GM08714 (cell line): ENCODE results near the gene GPATCH8.

Experiments used
- H3K4me3 ChIP-seq: fragments of 200-500 bp; sonication (Bioruptor generic); 2 replicates; pipeline ENCODE4 v1.5.1; 2014; ENCODE audit warnings: mild to moderate bottlenecking, low read length, inconsistent platforms
- ZNF274 ChIP-seq: IDR thresholded peaks from 2 replicates; pipeline ENCODE4 v1.6.1; 2012; ENCODE audit warnings: mild to moderate bottlenecking, low read depth, low read length

The GPATCH8 gene

GRCh38 chr17:44499722-44500121, 3.5 kb downstream of the GPATCH8 start:
- H3K4me3 ChIP-seq = peak overlapping the region; percentile 30; the same call in 1 of the 2 replicates
- TF ChIP-seq ZNF274 = no peak

DNA sequence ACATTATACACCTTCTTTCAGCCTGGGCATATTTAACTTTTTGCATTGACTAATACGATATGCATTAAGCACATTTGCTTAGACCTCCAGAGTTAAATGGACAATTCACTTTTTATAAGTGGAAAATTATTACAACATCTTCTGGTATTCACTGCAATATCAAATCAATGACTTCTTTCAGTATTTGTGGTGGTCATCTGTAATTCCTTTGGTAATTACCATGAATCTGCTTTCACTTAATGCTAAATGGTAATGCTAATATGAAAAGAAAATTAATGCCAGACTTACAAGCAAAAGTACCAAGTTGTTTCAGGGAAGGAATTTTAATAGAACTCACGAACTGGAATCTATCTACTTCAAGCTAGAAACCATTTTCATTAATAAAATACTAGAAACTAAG, 6.4 kb downstream of the GPATCH8 start:
- H3K4me3 ChIP-seq = no peak overlapping the region
- no peak for TF ChIP-seq ZNF274

DNA sequence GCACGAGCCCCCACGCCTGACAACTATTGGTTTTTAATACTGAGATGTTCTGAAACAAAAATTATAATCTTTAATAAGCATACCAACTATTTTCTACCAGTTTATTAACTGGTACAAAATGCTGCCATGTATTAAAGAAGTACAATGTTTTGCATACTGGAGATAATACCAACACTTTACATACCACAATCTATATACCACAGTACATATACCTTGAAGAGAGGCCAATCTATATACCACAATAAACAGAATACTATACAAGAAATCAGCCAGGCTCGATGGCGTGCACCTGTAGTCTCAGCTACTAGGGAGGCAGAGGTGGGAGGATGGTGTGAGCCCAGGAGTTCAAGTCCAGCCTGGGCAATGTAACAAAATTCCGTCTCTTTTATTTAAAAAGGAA, 9.9 kb downstream of the GPATCH8 start:
- H3K4me3 ChIP-seq = no peak overlapping the region
- no peak for TF ChIP-seq ZNF274

GRCh38 chr17:44492706-44493272, 10.4 kb downstream of the GPATCH8 start:
- TF ChIP-seq ZNF274 = no peak
- H3K4me3 ChIP-seq = no peak overlapping the region

DNA sequence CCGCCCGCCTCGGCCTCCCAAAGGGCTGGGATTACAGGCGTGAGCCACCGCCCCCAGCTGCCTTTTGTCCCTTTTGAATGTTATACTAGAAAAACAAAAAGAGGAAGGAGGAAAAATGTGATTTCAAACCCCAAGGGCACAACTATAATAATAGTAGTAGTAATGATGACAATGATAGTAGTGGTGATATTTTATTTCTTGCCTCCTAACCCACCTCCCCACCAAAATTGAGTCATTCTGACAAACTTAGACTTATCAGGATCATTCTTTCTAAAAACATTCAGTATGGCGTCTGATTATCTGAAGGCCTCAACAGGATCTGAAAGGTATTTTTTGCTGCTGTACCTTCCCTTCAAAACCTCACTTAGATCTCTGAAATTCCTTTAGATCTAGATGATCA, 13.6 kb downstream of the GPATCH8 start:
- no peak overlapping the region for H3K4me3 ChIP-seq
- no peak for TF ChIP-seq ZNF274

DNA sequence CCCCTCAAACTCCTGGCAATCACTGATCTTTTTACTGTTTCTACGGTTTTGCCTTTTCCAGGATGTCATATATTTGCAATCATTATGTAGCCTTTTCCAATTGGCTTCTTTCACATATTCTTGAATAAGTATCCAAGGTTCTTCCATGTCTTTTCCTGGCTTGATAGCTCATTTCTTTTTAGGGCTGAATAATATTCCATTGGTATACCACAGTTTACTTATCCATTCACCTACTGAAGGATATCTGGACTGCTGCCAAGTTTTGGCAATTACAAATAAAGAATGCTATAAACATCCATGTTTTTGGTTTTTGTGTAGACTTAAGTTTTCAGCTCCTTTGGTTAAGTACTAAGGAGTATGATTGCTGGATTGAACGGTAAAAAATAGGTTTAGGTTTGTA, 16.0 kb downstream of the GPATCH8 start:
- no peak overlapping the region for H3K4me3 ChIP-seq
- no peak for TF ChIP-seq ZNF274

- TF ChIP-seq ZNF274 = no peak
- H3K4me3 ChIP-seq = no peak overlapping the region
Observed at GRCh38 chr17:44473367-44473766, 29.8 kb downstream of the GPATCH8 start.

- no peak overlapping the region for H3K4me3 ChIP-seq
- no peak for TF ChIP-seq ZNF274
Observed at GRCh38 chr17:44469676-44470075, 33.5 kb downstream of the GPATCH8 start.

GRCh38 chr17:44467108-44467507, 36.1 kb downstream of the GPATCH8 start:
- no peak overlapping the region for H3K4me3 ChIP-seq
- no peak for TF ChIP-seq ZNF274

DNA sequence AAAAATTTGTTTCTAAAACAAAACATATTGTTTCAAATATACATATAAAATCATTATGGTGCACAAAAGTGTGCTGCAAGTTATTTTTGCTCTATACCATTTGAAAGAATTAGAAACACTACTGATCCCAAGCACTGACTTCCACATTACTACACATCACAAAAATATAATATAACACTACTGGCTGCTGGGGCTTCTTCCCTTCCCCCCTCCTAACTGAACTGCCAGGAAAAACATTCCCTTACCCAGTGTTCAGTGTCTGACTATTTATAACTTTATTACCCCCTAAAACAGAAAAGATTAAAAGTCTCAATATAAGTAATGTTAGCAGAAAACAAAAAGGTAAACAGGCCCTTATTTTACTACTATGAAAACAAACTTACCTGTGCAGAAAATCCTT, 36.9 kb downstream of the GPATCH8 start:
- TF ChIP-seq ZNF274 = no peak
- no peak overlapping the region for H3K4me3 ChIP-seq

- TF ChIP-seq ZNF274 = no peak
- no peak overlapping the region for H3K4me3 ChIP-seq
Observed at GRCh38 chr17:44465897-44466296, 37.3 kb downstream of the GPATCH8 start.

GRCh38 chr17:44465276-44465675, 37.9 kb downstream of the GPATCH8 start:
- no peak for TF ChIP-seq ZNF274
- H3K4me3 ChIP-seq = no peak overlapping the region

- TF ChIP-seq ZNF274 = no peak
- no peak overlapping the region for H3K4me3 ChIP-seq
Observed at GRCh38 chr17:44464037-44464436, 39.2 kb downstream of the GPATCH8 start.

- no peak overlapping the region for H3K4me3 ChIP-seq
- TF ChIP-seq ZNF274 = no peak
Observed at GRCh38 chr17:44451832-44452231, 51.4 kb downstream of the GPATCH8 start.

DNA sequence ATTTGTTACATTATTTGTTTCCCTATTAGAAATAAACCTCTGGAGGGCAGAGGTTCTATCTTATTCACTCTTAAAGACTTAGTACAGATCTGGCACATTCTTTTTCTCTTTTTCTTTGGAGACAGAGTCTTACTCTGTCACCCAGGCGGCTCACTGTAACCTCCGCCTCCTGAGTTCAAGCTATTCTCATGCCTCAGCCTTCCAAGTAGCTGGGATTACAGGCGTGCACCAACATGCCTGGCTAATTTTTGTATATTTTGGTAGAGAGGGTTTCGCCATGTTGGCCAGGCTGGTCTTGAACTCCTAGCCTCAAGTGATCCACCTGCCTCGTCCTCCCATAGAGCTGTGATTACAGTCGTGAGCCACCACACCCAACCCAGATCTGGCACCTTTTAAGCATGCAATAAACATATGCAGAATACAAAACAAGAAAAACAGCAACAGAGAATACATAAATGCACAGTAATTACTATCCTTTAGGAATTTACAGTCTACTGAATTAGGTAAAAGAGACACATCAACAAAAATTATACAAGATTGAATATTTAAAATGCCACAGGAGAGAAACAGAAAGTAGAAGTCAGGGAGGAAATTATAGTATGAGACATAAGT, 52.1 kb downstream of the GPATCH8 start:
- TF ChIP-seq ZNF274 = no peak
- H3K4me3 ChIP-seq = no peak overlapping the region

DNA sequence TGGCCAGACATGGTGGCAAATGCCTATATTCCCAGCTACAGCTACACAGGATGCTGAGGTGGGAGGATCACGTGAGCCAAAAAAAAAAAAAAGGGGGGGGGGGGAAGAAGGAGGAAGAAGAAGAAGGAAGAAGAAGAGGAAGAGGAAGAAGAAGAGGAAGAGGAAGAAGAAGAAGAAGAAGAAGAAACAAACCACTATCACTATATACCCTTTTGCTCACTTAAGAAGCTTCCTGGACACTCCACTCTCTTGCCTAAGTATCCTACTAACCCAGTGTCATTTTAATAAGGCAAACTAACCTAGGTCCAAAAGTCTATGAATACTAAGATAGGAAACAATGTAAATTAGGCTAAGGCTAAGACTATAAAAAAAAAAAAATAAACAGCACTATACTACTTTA, 54.8 kb downstream of the GPATCH8 start:
- no peak for TF ChIP-seq ZNF274
- H3K4me3 ChIP-seq = no peak overlapping the region
